Activated CD8-positive, alpha-beta memory T cell treated with anti-CD3 and anti-CD28 coated beads, Interleukin-2, amount 50 U/mL, for 1 hour (primary cell): ENCODE measurements around the gene DUSP15.

Source experiments
- DNase-seq: peaks from one replicate; pipeline ENCODE4 v3.0.0-alpha.2; 2020; ENCODE audit errors: extremely low read depth

Gene DUSP15

GRCh38 chr20:31894980-31895675 is 24.8 kb upstream of the DUSP15 start:
- no peak for DNase-seq

GRCh38 chr20:31890646-31891045 is 20.3 kb upstream of the DUSP15 start:
- DNase-seq: no peak

- DNase-seq: no peak
Observed at GRCh38 chr20:31883829-31884228, 13.5 kb upstream of the DUSP15 start.

GRCh38 chr20:31881945-31882344 is 11.6 kb upstream of the DUSP15 start:
- no peak for DNase-seq

GRCh38 chr20:31879143-31879987 is 9.0 kb upstream of the DUSP15 start:
- DNase-seq: peak; percentile 49

- no peak for DNase-seq
Observed at GRCh38 chr20:31877684-31878083, 7.4 kb upstream of the DUSP15 start.

GRCh38 chr20:31875671-31876070 is 5.3 kb upstream of the DUSP15 start:
- DNase-seq: no peak

GRCh38 chr20:31872406-31872805 is 2.1 kb upstream of the DUSP15 start:
- no peak for DNase-seq

- DNase-seq: no peak
Observed at GRCh38 chr20:31871618-31871954, 1.3 kb upstream of the DUSP15 start.

GRCh38 chr20:31870726-31871617 is 645 bp upstream of the DUSP15 start:
- DNase-seq: no peak

- no peak for DNase-seq
Observed at GRCh38 chr20:31869673-31869941, 720 bp downstream of the DUSP15 start.

- no peak for DNase-seq
Observed at GRCh38 chr20:31868853-31869672, 1.3 kb downstream of the DUSP15 start.

- DNase-seq: no peak
Observed at GRCh38 chr20:31866221-31866620, 4.1 kb downstream of the DUSP15 start.

- no peak for DNase-seq
Observed at GRCh38 chr20:31864521-31865400, 5.6 kb downstream of the DUSP15 start.

- no peak for DNase-seq
Observed at GRCh38 chr20:31863296-31864085, 6.8 kb downstream of the DUSP15 start.

- DNase-seq: no peak
Observed at GRCh38 chr20:31862506-31862905, 7.8 kb downstream of the DUSP15 start.

GRCh38 chr20:31862157-31862470 is 8.2 kb downstream of the DUSP15 start:
- no peak for DNase-seq

GRCh38 chr20:31861385-31862156 is 8.8 kb downstream of the DUSP15 start:
- peak; percentile 32 for DNase-seq

GRCh38 chr20:31861135-31861384 is 9.3 kb downstream of the DUSP15 start:
- DNase-seq: no peak
